T-helper 2 cell treated with Interferon-gamma antibody and Interleukin-4, amounts not matched to agents 5 μg/mL and 100 μg/mL, for 36 hours (primary cell): ENCODE results near the gene NUMA1.

Experiments
- DNase-seq: peaks from one replicate; pipeline ENCODE4 v3.0.0; 2021; ENCODE audit warnings: low spot score
- H3K27ac Mint-ChIP-seq: one replicate; pipeline ENCODE4 v1.8.0; 2021; ENCODE audit warnings: mild to moderate bottlenecking, mixed read lengths
- H3K27me3 Mint-ChIP-seq: one replicate; pipeline ENCODE4 v1.8.0; 2021; ENCODE audit warnings: low read depth, mixed read lengths
- H3K36me3 Mint-ChIP-seq: one replicate; pipeline ENCODE4 v1.8.0; 2021; ENCODE audit warnings: low read depth, mixed read lengths
- H3K4me1 Mint-ChIP-seq: one replicate; pipeline ENCODE4 v1.8.0; 2021; ENCODE audit warnings: low read depth, mixed read lengths
- H3K4me3 Mint-ChIP-seq: one replicate; pipeline ENCODE4 v1.8.0; 2022; ENCODE audit warnings: mild to moderate bottlenecking, moderate library complexity, mixed read lengths
- H3K9me3 Mint-ChIP-seq: one replicate; pipeline ENCODE4 v1.8.0; 2021; ENCODE audit warnings: mixed read lengths

The NUMA1 gene

DNA sequence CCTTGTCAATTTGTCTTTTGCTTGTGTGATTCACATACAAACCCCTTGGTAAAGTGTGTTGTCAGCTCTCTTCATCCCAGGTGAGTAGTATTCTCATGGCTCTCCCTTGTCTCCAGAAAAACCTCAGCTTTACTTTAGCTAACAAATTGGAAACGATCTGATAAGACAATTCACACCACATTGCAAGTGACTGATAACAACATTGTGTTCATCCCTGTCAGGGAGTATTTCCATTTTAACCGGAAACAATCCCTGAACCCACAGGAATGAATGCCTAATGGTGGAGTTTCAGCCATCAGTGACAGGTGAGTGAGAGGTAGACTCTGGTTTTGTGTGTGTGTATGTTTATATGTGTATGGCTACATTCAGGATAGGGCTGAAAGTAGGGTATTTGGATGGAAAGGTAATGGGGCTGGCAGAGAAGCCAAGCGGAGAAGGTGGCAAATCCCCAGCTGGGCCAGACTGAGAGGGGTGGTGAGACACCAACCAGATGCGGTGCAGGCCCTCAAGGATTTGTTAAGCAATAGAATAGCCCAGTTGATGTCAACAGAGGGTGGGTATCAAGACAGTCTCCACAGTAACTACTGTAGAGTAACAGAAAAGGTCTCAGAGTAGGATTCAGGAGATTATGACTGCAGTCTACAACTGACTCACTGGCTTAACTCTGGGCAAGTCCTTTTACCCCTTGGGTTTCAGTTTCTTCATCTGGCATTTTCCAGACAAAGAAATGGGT is 7.9 kb upstream of the NUMA1 start:
- Mint-ChIP-seq H3K9me3 (no peaks in the 10 kb centered on the region), H3K36me3 (peaks cover 12% of the 10 kb centered on the region), H3K27me3 (no peaks in the 10 kb centered on the region), H3K4me1 (peaks cover 15% of the 10 kb centered on the region), H3K4me3 (no peak overlapping the region), H3K27ac (no peak overlapping the region)
- DNase-seq = no peak

GRCh38 chr11:72085621-72086351 is 5.4 kb upstream of the NUMA1 start:
- Mint-ChIP-seq H3K27me3 (no peaks in the 10 kb centered on the region), H3K4me3 (no peak overlapping the region), H3K36me3 (peaks cover 7% of the 10 kb centered on the region), H3K27ac (peak overlapping the region; percentile 38), H3K9me3 (no peaks in the 10 kb centered on the region), H3K4me1 (peaks cover 23% of the 10 kb centered on the region)
- no peak for DNase-seq

- H3K36me3 Mint-ChIP-seq = peaks cover 6% of the 10 kb centered on the region
- no peak overlapping the region for H3K4me3 Mint-ChIP-seq
- no peaks in the 10 kb centered on the region for H3K27me3 Mint-ChIP-seq
- H3K9me3 Mint-ChIP-seq = no peaks in the 10 kb centered on the region
- H3K4me1 Mint-ChIP-seq = peaks cover 24% of the 10 kb centered on the region
- H3K27ac Mint-ChIP-seq = no peak overlapping the region
- no peak for DNase-seq
These were observed 4.6 kb upstream of the NUMA1 start for GRCh38 chr11:72084965-72085364.

- H3K4me1 Mint-ChIP-seq = peaks cover 23% of the 10 kb centered on the region
- H3K9me3 Mint-ChIP-seq = no peaks in the 10 kb centered on the region
- no peak overlapping the region for H3K4me3 Mint-ChIP-seq
- H3K27me3 Mint-ChIP-seq = no peaks in the 10 kb centered on the region
- H3K36me3 Mint-ChIP-seq = peaks cover 3% of the 10 kb centered on the region
- H3K27ac Mint-ChIP-seq = no peak overlapping the region
- DNase-seq = no peak
These were observed 3.7 kb upstream of the NUMA1 start for GRCh38 chr11:72084076-72084475.

DNA sequence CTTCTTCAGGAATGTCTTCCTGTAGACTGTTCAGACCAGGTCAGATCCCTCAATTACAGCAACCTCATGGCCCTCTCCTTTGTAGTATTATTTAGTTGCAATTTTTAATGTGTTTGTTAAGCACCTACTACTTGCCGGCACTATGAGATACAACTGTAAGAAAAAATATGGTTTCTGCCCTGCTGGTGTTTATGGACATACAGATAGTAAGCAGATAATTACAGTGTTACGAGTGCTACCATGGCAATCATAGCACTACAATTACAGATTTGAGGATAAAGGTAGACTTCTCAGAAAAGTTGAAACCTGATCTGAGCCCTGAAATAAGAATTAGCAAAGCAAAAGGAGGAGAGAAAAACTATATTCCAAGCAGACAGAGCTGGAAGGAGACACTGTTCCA is 3.1 kb upstream of the NUMA1 start:
- Mint-ChIP-seq H3K27ac (peak overlapping the region; percentile 0), H3K27me3 (no peaks in the 10 kb centered on the region), H3K4me3 (no peak overlapping the region), H3K4me1 (peaks cover 29% of the 10 kb centered on the region), H3K9me3 (no peaks in the 10 kb centered on the region), H3K36me3 (peaks cover 7% of the 10 kb centered on the region)
- no peak for DNase-seq

- H3K9me3 Mint-ChIP-seq = no peaks in the 10 kb centered on the region
- H3K4me3 Mint-ChIP-seq = peak overlapping the region; percentile 92
- H3K27me3 Mint-ChIP-seq = no peaks in the 10 kb centered on the region
- H3K36me3 Mint-ChIP-seq = peaks cover 12% of the 10 kb centered on the region
- DNase-seq = no peak
- peaks cover 41% of the 10 kb centered on the region for H3K4me1 Mint-ChIP-seq
- peak overlapping the region; percentile 90 for H3K27ac Mint-ChIP-seq
These were observed 1.6 kb upstream of the NUMA1 start for GRCh38 chr11:72081821-72082453.

DNA sequence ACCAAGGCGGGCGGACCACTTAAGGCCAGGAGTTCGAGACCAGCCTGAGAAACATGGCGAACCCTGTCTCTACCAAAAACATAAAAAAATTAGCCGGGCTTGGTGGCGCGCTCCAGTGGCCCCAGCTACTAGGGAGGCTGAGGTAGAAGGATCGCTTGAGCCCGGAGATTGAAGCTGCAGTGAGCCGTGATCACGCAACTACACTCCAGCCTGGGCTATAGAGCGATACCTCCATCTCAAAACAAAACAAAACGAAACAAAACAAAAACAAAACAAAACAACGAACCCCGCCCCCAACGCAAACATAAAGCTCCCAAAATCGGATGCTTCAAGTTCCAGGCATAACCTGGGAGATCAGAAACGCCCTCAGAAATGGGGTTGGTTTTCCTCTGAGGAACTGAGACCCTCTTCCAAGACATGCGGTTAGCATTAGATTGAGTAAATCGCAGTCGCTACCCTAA is 872 bp upstream of the NUMA1 start:
- Mint-ChIP-seq H3K9me3 (no peaks in the 10 kb centered on the region), H3K36me3 (peaks cover 16% of the 10 kb centered on the region), H3K4me3 (peak overlapping the region; percentile 92), H3K4me1 (peaks cover 44% of the 10 kb centered on the region), H3K27ac (peak overlapping the region; percentile 90), H3K27me3 (no peaks in the 10 kb centered on the region)
- DNase-seq = no peak

DNA sequence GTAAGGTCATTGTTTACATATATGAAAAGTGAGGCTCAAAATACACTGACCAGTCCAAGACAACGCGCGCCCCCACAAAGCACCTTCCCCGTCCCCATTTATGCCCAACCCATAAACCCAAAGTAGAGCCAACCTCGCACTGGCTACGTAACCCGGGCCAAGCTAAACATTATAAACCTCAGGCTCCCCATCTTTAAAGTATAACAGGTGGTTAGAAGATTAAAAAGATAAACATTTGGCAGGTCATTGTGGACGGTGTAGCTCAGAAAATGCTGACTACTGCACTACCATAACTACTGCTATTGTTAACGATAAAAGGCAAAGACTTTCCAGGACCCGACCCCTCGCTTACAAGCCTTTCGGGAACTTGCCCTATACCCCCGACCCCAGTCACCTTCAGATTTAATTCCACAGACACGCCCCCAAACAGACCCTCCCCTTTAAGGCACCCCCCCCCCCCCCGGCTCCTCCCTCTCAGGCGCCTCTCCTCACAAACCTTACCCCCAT is 470 bp downstream of the NUMA1 start:
- DNase-seq = no peak
- Mint-ChIP-seq H3K36me3 (peaks cover 20% of the 10 kb centered on the region), H3K4me1 (peaks cover 48% of the 10 kb centered on the region), H3K27me3 (no peaks in the 10 kb centered on the region), H3K27ac (peak overlapping the region; percentile 90), H3K4me3 (peak overlapping the region; percentile 92), H3K9me3 (no peaks in the 10 kb centered on the region)

- DNase-seq = no peak
- peaks cover 48% of the 10 kb centered on the region for H3K4me1 Mint-ChIP-seq
- H3K36me3 Mint-ChIP-seq = peaks cover 23% of the 10 kb centered on the region
- H3K27me3 Mint-ChIP-seq = no peaks in the 10 kb centered on the region
- peak overlapping the region; percentile 92 for H3K4me3 Mint-ChIP-seq
- H3K9me3 Mint-ChIP-seq = no peaks in the 10 kb centered on the region
- H3K27ac Mint-ChIP-seq = peak overlapping the region; percentile 60
These were observed 1.9 kb downstream of the NUMA1 start for GRCh38 chr11:72078477-72078876.

DNA sequence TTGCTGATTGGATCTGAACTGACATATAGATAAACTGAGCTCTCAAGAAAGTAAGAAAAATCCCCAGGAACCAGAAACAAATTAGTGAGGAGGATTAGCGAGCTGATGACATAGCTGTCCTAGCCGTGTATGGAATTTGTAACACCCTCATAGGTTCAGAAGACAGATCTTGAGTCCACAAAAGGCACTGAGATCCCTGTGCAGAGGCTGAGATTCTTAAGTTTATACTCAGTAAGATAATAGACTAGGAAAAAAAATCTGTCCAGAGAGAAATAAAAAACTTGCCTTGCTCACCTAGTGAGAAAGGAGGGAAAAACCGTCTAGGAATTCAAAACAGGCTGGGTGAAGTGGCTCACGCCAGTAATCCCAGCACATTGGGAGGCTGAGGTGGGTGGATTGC is 4.6 kb downstream of the NUMA1 start:
- Mint-ChIP-seq H3K4me1 (peaks cover 51% of the 10 kb centered on the region), H3K9me3 (no peaks in the 10 kb centered on the region), H3K27me3 (no peaks in the 10 kb centered on the region), H3K27ac (peak overlapping the region; percentile 42), H3K4me3 (no peak overlapping the region), H3K36me3 (peaks cover 28% of the 10 kb centered on the region)
- DNase-seq = no peak

DNA sequence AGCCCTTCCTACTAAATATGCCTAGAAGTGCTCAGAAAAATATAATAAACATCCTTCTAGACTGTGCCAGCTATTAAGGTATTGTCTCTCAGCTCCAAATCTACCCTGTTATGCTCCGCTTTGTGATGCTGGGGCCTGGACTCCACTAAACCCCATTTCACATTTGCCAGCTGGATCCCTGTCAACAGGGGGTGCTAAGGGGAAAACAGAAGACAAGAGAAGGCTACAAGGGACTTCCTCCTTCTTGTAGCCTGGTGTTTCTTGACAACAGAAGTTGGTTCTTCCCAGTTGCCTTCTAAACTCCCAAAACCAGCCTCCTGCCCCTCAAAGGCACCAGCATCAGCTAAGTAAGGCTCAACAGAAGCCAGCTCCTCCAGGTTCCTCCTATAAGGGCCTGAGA is 5.2 kb downstream of the NUMA1 start:
- no peaks in the 10 kb centered on the region for H3K9me3 Mint-ChIP-seq
- no peak for DNase-seq
- peaks cover 54% of the 10 kb centered on the region for H3K4me1 Mint-ChIP-seq
- H3K27me3 Mint-ChIP-seq = no peaks in the 10 kb centered on the region
- peaks cover 28% of the 10 kb centered on the region for H3K36me3 Mint-ChIP-seq
- H3K27ac Mint-ChIP-seq = peak overlapping the region; percentile 42
- peak overlapping the region; percentile 24 for H3K4me3 Mint-ChIP-seq

- Mint-ChIP-seq H3K4me1 (peaks cover 54% of the 10 kb centered on the region), H3K36me3 (peaks cover 35% of the 10 kb centered on the region), H3K4me3 (no peak overlapping the region), H3K27me3 (no peaks in the 10 kb centered on the region), H3K27ac (peak overlapping the region; percentile 61), H3K9me3 (no peaks in the 10 kb centered on the region)
- DNase-seq = no peak
These were observed 8.0 kb downstream of the NUMA1 start for GRCh38 chr11:72072348-72072747.

GRCh38 chr11:72070491-72070890 is 9.9 kb downstream of the NUMA1 start:
- DNase-seq = no peak
- Mint-ChIP-seq H3K36me3 (peaks cover 30% of the 10 kb centered on the region), H3K4me1 (peaks cover 48% of the 10 kb centered on the region), H3K9me3 (no peaks in the 10 kb centered on the region), H3K27ac (no peak overlapping the region), H3K27me3 (no peaks in the 10 kb centered on the region), H3K4me3 (no peak overlapping the region)

- Mint-ChIP-seq H3K27ac (peak overlapping the region; percentile 34), H3K4me3 (no peak overlapping the region), H3K4me1 (peaks cover 45% of the 10 kb centered on the region), H3K9me3 (no peaks in the 10 kb centered on the region), H3K36me3 (peaks cover 27% of the 10 kb centered on the region), H3K27me3 (no peaks in the 10 kb centered on the region)
- DNase-seq = peak; percentile 21
These were observed 10.5 kb downstream of the NUMA1 start for GRCh38 chr11:72069787-72070251.
